NCI-H1092 (cell line): Measurements from ENCODE around the gene BEST4.
"Not testable (repeated sequence)": the region's sequence is repeated elsewhere in the genome, so short reads cannot be mapped to it uniquely, and the experiment has no call there.

ENCODE experiments used
- DNase-seq: peaks from one replicate; lab custom pipeline; 2025; lab: John Stamatoyannopoulos, UW

Gene BEST4

DNA sequence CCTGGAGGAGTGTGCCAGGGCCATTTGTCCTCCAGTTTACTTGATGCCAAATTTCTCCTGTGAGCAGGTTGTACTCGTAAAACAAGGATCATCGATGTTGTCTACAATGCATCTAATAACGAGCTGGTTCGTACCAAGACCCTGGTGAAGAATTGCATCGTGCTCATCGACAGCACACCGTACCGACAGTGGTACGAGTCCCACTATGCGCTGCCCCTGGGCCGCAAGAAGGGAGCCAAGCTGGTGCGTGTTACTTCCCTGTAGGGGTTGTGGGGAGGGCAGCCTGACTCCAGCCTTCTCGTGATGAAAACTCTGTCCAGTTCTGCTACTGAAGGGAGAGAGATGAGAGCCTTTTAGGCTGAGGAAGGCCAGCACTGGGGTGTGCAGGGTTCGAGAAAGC is 10.4 kb downstream of the BEST4 start:
- DNase-seq, result no peak

DNA sequence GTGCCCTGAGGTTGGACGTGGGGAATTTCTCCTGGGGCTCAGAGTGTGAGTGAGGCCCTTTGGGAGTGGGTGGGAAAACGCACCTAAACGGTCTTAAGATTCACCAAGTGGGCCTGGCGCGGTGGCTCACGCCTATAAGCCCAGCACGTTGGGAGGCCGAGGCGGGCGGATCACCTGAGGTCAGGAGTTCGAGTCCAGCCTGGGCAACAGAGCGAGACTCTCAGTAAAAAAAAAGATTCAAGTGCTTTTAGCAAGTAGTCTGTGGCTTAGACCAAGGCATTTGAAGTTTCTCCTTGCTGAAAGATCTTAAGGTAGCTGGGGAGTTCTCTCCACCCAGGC is 11.3 kb downstream of the BEST4 start:
- DNase-seq, result no peak

DNA sequence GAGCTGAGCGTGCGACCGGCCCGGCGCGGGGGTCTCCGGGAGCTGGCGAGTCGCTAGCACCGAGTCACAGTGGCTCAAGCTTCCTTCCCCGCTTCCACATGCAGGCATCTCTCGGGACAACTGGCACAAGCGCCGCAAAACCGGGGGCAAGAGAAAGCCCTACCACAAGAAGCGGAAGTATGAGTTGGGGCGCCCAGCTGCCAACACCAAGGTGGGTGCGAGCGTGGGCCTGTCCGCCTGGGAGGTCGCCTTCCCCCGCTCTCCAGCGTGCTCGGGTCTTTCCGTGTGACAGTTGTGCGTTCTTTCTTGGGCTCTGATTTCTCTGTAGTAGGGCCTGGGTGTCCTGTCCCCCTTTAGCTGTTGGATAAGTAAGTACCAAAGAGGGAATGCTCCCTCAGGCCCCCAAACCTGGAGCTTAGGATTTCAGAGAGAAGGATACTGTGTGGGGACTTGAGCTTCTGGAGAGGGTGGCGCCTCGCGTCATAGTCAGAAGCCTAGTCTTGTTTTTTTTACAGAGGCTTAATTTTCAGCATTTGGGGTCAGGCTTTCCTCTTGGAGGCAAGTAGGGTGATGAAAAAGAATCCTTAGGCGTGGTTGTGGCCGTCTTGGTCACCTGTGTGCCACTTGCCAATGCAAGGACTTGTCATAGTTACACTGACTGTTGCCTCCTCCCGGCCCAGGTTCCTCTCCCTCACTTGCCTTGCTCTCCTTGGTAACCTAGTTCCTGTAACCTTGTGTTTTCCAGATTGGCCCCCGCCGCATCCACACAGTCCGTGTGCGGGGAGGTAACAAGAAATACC is 11.8 kb downstream of the BEST4 start:
- DNase-seq, result no peak

DNA sequence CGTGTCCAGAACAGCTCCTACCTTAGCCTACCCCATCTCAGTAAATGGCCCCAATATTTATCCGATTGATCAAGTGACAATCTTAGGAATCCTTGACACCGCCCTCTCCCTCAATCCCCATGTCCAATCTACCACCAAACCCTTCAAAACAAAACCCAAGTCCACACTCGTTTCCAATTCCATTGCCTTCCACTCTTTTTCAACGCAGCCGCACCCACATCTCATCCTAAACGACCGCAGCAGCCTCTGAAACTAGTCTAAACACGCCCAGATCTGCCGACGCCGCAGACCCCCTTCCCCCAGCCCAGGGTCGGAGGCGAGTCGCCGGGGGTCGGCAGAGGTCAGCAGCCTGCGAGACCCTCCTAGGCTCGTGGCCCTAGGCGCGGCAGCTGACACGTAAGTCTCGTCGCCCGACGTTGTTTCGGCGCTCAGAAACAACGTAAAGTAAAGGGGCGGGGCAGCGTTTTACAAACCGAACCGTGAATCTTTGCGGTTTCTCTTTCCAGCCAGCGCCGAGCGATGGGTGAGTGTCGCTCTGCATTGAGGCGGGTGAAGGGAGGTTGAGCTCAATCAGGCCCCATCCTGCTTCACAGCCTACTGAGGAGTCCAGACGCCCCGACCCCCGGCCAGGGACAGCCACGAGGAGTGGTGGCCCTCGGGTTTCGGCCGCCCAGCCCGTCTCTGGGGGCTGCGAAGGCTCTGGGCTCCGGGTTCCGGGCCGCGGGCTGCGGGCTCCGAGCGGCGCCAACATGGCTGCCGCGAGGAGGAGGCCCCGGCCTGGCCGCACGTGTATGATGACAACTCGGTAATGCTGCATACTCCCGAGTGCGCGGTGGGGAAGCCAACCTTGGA is 12.7 kb downstream of the BEST4 start, which contains the start of gene RPS8:
RPS8 (plus strand) TSS at position 463 of the 852 bp plus-strand sequence; CDS start at position 520, 57 bp downstream.
- DNase-seq, result peak; percentile 98

DNA sequence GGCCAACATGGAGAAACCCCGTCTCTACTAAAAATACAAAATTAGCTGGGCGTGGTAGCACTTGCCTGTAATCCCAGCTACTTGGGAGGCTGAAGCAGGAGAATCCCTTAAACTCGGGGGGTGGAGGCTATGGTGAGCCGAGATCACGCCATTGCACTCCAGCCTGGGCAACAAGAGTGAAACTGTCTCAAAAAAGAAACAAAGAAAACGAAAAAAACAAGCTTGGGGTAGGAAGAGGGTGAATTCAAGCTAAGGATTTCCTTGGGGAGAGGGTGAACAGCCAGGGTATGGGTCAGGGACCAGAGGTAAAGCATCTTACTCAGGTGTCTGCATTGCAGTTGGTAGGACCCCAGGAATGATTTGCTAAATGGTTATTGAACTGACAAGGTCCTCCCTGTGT is 21.5 kb downstream of the BEST4 start:
- not testable (repeated sequence) for DNase-seq

DNA sequence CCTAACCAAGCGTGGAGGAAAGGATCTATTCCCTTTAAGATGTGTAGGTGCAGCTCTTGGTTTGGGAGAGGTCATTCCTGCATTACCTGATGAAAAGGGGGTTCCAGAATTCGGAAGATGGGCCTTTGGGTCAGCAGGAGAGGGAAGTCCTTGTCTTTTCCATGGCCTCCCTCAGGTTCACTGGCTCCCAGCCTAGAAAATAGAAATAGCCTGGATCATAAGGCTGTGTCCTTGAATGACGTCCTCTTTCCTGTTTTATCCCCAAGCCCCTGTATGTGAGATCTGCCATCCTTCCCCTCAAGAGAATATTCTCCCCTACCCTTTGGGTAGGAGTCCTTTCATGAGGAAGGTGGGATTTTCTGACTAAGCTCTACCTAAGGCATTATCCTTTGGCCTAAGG is 27.1 kb downstream of the BEST4 start:
- no peak for DNase-seq

DNA sequence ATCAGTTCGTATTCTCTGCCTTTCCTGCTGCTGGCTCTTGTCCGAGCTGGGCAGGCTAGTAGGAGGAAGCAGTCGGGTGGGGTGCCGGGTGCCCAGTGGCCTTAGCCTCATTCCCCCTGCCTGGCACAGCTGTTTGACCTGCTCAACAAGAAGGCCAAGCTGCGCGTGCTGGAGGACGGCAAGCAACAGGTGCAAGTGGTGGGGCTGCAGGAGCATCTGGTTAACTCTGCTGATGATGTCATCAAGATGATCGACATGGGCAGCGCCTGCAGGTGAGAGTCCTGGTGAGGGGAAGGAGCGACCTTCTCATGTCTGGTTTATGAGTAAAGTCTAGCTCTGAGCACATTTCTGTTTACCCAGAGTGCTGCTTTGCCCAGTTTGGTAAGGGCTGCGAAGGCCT is 28.9 kb downstream of the BEST4 start:
- no peak for DNase-seq

DNA sequence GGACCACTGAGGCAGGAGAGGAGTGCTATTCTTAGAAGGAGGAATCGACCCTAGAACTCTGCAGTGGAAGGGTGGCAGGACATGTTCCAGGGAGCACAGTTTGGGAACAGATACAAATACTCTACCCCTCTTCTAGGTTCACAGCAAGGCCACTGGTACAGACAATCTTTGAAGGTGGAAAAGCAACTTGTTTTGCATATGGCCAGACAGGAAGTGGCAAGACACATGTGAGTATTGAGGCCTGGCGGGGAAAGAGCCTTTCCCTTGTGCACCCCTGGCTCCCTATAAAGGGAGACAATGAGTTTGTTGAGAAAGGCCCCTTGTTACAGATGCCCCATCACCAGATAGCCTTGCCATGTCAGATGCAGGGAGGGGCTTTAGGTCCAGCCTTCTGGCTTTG is 30.6 kb downstream of the BEST4 start:
- no peak for DNase-seq

DNA sequence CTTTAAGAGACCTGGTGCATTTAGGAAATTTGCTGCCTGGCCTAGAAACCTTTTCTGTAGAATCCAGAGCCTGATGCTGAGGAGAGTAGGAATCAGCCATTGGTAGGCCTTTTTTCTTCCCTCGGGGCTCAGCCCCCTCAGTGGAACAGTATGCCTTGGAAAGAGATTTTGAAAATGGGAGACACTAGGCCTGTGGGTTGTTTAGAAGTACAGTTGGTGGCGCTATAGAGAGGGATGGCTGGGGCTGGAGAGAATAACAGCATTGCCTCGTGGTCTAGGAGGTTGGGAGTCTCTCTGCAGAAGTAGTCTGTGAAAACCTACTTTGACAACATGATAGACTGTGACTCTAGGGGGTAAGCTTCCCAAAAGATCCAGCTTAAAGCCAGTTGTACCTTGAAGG is 40.1 kb downstream of the BEST4 start:
- DNase-seq, result no peak

DNA sequence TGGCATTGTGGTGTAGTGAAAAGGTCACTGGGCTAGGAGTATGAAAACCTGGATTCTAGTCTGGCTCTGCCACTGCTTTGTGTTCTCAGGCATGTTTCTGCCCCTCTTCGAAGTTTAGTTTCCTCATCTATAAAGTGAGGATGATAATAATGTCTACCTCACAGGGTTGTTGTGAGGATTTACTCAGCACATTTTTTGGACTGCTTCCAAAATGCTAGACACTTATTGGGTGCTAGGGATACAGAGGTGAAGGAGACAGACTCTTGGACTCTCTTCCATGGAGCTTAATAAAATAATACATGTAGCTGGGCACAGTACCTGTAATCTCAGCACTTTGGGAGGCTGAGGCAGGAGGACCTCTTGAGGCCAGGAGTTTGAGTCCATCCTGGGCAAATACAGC is 44.8 kb downstream of the BEST4 start:
- DNase-seq, result no peak

DNA sequence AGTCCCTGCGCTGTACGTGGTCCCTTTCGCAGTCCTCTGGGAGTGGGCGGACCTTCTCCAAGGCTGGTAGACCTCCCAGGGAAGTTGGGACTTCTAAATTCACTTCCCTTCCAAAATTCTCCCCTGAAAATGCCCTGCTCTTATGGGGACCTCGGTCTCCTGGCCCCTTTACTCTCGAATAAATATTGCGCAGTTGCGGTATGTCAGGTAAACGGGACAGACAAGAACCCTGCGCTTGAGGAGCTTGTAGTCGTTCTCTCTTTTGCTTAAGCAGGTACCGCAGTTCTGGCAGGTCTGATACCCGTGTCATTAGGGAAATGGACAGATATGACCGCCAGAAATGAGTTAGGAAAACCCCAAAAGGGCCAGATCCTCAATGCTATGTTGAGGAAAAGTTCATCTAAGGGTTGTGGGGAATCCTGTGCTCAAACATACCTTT is 47.8 kb downstream of the BEST4 start:
- DNase-seq, result no peak

DNA sequence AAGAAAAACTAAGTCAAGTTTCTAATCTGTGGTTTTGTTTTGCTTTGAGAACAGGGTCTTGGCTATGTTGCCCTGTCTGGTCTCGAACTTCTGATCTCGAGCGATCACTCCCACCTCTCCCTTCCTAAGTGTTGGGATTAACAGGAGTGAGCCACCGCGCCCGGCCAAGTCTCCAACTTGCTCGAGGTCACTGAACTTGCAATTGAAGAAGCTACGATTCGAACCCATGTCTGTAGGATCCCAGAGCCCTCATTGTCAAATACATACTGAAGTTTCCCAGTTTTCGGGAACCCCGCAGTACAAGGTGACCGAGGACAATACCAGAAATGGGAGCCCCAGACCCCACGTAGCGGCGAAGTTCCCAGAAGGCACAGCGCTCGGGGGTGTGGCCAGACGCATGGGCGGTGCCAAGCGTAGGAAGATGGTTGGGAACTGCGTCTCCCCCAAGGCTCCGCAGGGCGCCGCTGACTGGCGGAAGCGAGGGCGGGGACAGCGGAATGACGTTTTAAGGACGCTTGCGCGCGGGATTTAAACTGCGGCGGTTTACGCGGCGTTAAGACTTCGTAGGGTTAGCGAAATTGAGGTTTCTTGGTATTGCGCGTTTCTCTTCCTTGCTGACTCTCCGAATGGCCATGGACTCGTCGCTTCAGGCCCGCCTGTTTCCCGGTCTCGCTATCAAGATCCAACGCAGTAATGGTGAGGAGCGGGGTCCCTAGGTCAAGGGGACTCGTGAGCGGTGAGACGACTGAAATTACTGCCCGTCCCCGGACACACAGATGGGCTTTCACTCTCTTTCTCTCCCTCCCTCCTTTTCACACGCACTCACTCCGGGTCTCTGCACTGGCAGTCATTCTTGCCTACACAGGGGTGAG is 48.4 kb downstream of the BEST4 start, which contains the start of gene KIF2C:
KIF2C (plus strand) TSS at position 531 of the 872 bp plus-strand sequence; CDS start at position 627, 96 bp downstream.
- peak; percentile 98 for DNase-seq

DNA sequence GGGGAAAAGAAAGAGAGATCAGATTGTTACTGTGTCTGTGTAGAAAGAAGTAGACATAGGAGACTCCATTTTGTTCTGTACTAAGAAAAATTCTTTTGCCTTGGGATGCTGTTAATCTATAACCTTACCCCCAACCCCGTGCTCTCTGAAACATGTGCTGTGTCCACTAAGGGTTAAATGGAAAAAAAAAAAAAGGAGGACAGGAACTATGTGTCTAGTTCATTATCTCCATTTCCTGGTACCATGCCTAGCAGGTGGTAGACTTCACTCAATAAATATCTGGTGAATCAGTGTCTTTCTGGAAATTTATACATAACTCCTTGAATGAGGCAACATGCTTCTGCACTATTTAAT is 49.0 kb downstream of the BEST4 start:
- not testable (repeated sequence) for DNase-seq

DNA sequence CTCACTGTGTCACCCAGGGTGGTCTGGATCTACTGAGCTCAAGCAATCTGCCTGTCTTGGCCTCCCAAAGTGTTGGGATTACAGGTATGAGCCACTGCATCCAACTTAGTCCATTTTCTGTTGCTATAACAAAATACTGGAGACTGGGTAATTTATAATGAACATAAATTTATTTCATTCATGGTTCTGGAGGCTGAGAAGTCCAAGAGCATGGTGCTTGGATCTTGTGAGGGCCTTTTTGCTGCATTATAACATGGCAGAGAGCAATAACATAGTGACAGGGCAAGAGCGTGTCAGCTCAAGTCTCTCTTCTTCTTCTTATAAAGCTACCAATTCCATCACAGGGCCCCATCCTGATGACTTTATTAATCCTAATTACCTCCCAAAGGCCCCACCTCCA is 52.0 kb downstream of the BEST4 start:
- no peak for DNase-seq

DNA sequence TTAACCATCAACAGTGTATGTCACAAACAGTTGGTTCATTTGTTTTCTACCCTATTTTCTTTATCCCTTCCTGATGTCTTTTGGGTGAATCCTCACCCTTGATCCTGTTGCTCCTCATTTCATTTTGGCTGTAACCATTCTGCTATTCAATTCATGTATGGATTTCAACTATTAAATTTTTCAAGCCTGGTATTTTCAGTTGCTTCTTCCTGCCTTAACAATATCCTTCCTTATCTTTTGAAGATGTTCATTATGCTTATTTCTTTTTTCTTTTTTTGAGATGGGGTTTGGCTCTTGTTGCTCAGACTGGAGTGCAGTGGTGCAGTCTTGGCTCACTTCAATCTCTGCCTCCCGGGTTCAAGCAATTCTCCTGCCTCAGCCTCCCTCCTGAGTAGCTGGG is 54.2 kb downstream of the BEST4 start:
- DNase-seq, result no peak
